SK-N-SH treated with all-trans-retinoic acid at 6 μM for 48 hours (cell line): ENCODE measurements around the gene PTPN18.

Experiments
- ATAC-seq: fragments of 200-7000 bp; cut with Tn5 transposase; 3 replicates; pipeline ENCODE4 v1.9.1; 2020; ENCODE audit warnings: mild to moderate bottlenecking, moderate library complexity
- ARNTL ChIP-seq: fragments of 450-650 bp; formaldehyde crosslinking; IDR thresholded peaks from 2 replicates; pipeline ENCODE4 v1.5.0; 2020; ENCODE audit warnings: low read depth, mild to moderate bottlenecking, moderate library complexity, borderline replicate concordance
- CSDC2 ChIP-seq: fragments of 250-450 bp; sonication (Bioruptor Pico); IDR thresholded peaks from 2 replicates; pipeline ENCODE4 v1.5.0; 2020; ENCODE audit warnings: mild to moderate bottlenecking, moderate library complexity
- ESRRG ChIP-seq: fragments of 250-450 bp; sonication (Bioruptor Pico); IDR thresholded peaks from 2 replicates; pipeline ENCODE4 v1.6.1; 2021; ENCODE audit warnings: mild to moderate bottlenecking
- ISL1 ChIP-seq: fragments of 250-450 bp; sonication (Bioruptor Pico); IDR thresholded peaks from 2 replicates; pipeline ENCODE4 v2.1.2; 2022; ENCODE audit warnings: mild to moderate bottlenecking, moderate library complexity
- OSR1 ChIP-seq: fragments of 250-450 bp; sonication (Bioruptor Pico); IDR thresholded peaks from 2 replicates; pipeline ENCODE4 v1.8.0; 2022; ENCODE audit warnings: moderate library complexity, mild to moderate bottlenecking, inconsistent platforms
- PPARA ChIP-seq: fragments of 250-450 bp; sonication (Bioruptor Pico); IDR thresholded peaks from 2 replicates; pipeline ENCODE4 v1.5.0; 2020; ENCODE audit warnings: mild to moderate bottlenecking, borderline replicate concordance
- SNAI2 ChIP-seq: fragments of 250-450 bp; sonication (Bioruptor Pico); IDR thresholded peaks from 2 replicates; pipeline ENCODE4 v1.5.0; 2020; ENCODE audit warnings: mild to moderate bottlenecking, moderate library complexity
- TCF4 ChIP-seq: fragments of 250-450 bp; sonication (Bioruptor Pico); IDR thresholded peaks from 2 replicates; pipeline ENCODE4 v1.8.0; 2021; ENCODE audit warnings: mild to moderate bottlenecking, moderate library complexity, borderline replicate concordance
- TOX ChIP-seq: fragments of 250-450 bp; sonication (Bioruptor Pico); IDR thresholded peaks from 2 replicates; pipeline ENCODE4 v1.8.0; 2021; ENCODE audit warnings: mild to moderate bottlenecking, moderate library complexity, borderline replicate concordance
- ZC3H10 ChIP-seq: fragments of 250-450 bp; sonication (Bioruptor Pico); IDR thresholded peaks from 2 replicates; pipeline ENCODE4 v1.5.1; 2021; ENCODE audit warnings: mild to moderate bottlenecking, moderate library complexity
- ZFP3 ChIP-seq: fragments of 250-450 bp; sonication (Bioruptor Pico); IDR thresholded peaks from 2 replicates; pipeline ENCODE4 v1.5.0; 2020; ENCODE audit warnings: mild to moderate bottlenecking, moderate library complexity
- ZFP30 ChIP-seq: fragments of 450-650 bp; formaldehyde crosslinking; IDR thresholded peaks from 2 replicates; pipeline ENCODE4 v1.5.0; 2022; ENCODE audit warnings: mild to moderate bottlenecking, moderate library complexity
- ZNF565 ChIP-seq: fragments of 450-650 bp; formaldehyde crosslinking; conservative IDR thresholded peaks from 2 replicates; pipeline ENCODE4 v1.5.0; 2020; ENCODE audit warnings: low read depth, mild to moderate bottlenecking, moderate library complexity
- ZNF70 ChIP-seq: fragments of 450-650 bp; formaldehyde crosslinking; IDR thresholded peaks from 2 replicates; pipeline ENCODE4 v1.5.0; 2020; ENCODE audit warnings: mild to moderate bottlenecking, moderate library complexity
- ZNF8 ChIP-seq: fragments of 450-650 bp; formaldehyde crosslinking; IDR thresholded peaks from 2 replicates; pipeline ENCODE4 v1.5.0; 2020; ENCODE audit warnings: mild to moderate bottlenecking, moderate library complexity
- TF ChIP-seq, protein P1 (sequence below): fragments of 250-450 bp; sonication (Bioruptor Pico); IDR thresholded peaks from 2 replicates; pipeline ENCODE4 v1.8.0; 2020; ENCODE audit warnings: mild to moderate bottlenecking, moderate library complexity, borderline replicate concordance
- TF ChIP-seq, protein P2 (sequence below): fragments of 250-450 bp; sonication (Bioruptor Pico); IDR thresholded peaks from 2 replicates; pipeline ENCODE4 v1.5.1; 2021; ENCODE audit warnings: mild to moderate bottlenecking, moderate library complexity
- TF ChIP-seq, protein P3 (sequence below): fragments of 250-450 bp; sonication (Bioruptor Pico); IDR thresholded peaks from 2 replicates; pipeline ENCODE4 v1.5.0; 2020; ENCODE audit warnings: mild to moderate bottlenecking, moderate library complexity
- TF ChIP-seq, protein P4 (sequence below): fragments of 250-450 bp; sonication (Bioruptor Pico); IDR thresholded peaks from 2 replicates; pipeline ENCODE4 v1.8.0; 2021; ENCODE audit warnings: low read depth, mild to moderate bottlenecking, moderate library complexity, borderline replicate concordance

The PTPN18 gene

DNA sequence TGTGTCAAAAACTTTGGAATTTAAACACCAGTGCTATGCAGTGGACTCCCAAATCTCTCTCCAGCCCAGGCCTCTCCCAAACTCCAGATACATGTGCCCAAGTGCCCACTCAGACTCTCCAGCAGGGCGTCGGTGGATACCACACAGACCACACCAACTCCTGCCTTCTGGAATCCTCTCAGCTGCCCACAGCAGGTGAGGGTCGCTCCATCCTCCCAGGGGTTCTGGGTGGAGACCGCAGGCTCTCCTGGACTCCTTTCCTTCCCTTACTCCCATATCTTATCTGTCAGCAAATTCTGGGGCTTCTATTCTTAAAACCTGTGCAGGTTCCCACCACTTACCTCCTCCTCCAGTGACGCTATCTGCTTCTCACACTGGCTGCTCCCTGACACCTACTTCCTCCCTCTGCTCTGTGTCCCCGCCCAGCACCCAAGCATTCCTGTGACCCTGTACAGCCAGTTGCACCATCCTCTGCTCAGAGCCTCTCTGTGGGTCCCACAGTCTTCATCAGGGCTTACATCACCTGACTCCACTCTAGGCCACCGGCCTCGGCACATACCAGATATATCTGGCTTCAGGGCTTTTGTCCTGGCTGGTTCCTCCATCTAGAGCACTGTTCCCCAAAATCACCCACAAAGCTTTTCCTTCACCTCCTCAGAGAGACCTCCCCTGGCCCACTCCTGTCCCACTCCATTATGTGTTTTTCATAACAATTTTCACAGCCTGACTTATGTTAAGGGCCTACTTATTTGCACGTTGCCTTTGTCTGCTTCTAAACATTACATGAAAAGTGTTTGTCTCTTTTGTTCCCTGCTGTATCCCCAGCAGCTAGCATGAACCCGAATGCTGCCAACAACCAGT lies 15.7 kb upstream of the PTPN18 start:
- ATAC-seq, result no peak
- TF ChIP-seq ZNF565 (CRISPR knock-in tag) (no peak), ZNF70 (no peak), ZNF8 (CRISPR knock-in tag) (no peak), TOX (CRISPR knock-in tag) (no peak), ISL1 (no peak), ZFP30 (no peak)
- TF ChIP-seq, protein P1, sequence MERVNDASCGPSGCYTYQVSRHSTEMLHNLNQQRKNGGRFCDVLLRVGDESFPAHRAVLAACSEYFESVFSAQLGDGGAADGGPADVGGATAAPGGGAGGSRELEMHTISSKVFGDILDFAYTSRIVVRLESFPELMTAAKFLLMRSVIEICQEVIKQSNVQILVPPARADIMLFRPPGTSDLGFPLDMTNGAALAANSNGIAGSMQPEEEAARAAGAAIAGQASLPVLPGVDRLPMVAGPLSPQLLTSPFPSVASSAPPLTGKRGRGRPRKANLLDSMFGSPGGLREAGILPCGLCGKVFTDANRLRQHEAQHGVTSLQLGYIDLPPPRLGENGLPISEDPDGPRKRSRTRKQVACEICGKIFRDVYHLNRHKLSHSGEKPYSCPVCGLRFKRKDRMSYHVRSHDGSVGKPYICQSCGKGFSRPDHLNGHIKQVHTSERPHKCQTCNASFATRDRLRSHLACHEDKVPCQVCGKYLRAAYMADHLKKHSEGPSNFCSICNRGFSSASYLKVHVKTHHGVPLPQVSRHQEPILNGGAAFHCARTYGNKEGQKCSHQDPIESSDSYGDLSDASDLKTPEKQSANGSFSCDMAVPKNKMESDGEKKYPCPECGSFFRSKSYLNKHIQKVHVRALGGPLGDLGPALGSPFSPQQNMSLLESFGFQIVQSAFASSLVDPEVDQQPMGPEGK (CRISPR knock-in tag), result no peak

DNA sequence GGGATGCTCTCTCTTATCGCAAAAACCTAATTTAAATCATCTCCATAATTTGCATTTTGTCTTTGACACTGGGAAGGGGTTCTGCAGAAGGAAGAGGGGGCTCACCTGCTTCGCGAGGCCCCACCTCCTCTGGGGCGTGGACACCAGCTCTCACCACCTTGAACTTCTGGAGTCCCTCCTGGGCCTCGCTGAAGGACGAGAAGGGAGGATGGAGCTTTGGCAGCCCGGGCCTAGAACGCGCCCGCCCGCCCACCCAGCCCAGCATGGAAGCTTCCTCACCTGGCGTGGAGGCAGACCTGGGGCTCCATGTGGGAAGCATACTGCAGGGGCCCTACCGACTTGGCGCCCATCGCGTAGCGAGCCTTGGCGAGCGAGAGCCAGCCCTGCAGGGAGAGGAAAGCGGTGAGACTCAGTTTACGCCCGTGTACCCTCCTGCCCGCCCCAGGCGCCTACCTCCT lies 14.3 kb upstream of the PTPN18 start:
- TF ChIP-seq PPARA, result no peak
- no peak for TF ChIP-seq ZFP30
- TF ChIP-seq, protein P1 (CRISPR knock-in tag), result no peak
- TF ChIP-seq TCF4, result no peak
- peak; percentile 3 for ATAC-seq

DNA sequence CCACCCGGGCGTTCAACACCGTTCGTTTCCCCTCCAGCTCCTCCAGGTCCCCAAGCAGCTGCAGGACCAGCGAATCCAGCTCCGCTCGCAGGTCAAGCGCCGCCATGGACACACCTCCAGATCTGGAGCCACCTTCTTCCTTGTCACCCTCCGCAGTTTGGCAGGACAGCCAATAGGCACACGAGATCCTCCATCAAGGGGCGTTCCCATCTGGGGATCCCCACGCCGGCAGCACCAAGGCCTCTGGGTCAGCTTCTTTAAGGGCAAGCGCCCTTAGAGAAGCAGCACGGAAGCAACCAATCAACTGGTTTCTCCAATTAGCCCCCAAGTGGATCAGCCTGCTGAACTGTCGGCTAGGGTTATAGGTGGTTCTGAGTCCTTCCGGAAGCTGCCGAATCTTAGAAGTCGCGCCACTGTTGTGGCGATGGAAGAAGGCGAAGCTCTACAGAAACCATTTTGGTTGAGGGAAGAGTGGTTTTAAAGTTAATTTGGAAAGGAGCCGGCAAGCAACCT lies 13.8 kb upstream of the PTPN18 start:
- no peak for TF ChIP-seq ESRRG
- TF ChIP-seq, protein P1 (CRISPR knock-in tag), result no peak
- TF ChIP-seq, protein P2, sequence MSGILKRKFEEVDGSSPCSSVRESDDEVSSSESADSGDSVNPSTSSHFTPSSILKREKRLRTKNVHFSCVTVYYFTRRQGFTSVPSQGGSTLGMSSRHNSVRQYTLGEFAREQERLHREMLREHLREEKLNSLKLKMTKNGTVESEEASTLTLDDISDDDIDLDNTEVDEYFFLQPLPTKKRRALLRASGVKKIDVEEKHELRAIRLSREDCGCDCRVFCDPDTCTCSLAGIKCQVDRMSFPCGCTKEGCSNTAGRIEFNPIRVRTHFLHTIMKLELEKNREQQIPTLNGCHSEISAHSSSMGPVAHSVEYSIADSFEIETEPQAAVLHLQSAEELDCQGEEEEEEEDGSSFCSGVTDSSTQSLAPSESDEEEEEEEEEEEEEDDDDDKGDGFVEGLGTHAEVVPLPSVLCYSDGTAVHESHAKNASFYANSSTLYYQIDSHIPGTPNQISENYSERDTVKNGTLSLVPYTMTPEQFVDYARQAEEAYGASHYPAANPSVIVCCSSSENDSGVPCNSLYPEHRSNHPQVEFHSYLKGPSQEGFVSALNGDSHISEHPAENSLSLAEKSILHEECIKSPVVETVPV, result no peak
- TF ChIP-seq, protein P3, sequence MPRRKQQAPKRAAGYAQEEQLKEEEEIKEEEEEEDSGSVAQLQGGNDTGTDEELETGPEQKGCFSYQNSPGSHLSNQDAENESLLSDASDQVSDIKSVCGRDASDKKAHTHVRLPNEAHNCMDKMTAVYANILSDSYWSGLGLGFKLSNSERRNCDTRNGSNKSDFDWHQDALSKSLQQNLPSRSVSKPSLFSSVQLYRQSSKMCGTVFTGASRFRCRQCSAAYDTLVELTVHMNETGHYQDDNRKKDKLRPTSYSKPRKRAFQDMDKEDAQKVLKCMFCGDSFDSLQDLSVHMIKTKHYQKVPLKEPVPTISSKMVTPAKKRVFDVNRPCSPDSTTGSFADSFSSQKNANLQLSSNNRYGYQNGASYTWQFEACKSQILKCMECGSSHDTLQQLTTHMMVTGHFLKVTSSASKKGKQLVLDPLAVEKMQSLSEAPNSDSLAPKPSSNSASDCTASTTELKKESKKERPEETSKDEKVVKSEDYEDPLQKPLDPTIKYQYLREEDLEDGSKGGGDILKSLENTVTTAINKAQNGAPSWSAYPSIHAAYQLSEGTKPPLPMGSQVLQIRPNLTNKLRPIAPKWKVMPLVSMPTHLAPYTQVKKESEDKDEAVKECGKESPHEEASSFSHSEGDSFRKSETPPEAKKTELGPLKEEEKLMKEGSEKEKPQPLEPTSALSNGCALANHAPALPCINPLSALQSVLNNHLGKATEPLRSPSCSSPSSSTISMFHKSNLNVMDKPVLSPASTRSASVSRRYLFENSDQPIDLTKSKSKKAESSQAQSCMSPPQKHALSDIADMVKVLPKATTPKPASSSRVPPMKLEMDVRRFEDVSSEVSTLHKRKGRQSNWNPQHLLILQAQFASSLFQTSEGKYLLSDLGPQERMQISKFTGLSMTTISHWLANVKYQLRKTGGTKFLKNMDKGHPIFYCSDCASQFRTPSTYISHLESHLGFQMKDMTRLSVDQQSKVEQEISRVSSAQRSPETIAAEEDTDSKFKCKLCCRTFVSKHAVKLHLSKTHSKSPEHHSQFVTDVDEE (CRISPR knock-in tag), result no peak
- no peak for TF ChIP-seq OSR1 (CRISPR knock-in tag)
- no peak for TF ChIP-seq ARNTL (CRISPR knock-in tag)
- TF ChIP-seq ZNF8 (CRISPR knock-in tag), result no peak
- TF ChIP-seq ISL1, result no peak
- TF ChIP-seq ZFP3 (CRISPR knock-in tag), result no peak
- TF ChIP-seq ZC3H10, result no peak
- TF ChIP-seq TCF4, result no peak
- no peak for TF ChIP-seq ZNF70
- TF ChIP-seq ZNF565 (CRISPR knock-in tag), result no peak
- TF ChIP-seq, protein P4, sequence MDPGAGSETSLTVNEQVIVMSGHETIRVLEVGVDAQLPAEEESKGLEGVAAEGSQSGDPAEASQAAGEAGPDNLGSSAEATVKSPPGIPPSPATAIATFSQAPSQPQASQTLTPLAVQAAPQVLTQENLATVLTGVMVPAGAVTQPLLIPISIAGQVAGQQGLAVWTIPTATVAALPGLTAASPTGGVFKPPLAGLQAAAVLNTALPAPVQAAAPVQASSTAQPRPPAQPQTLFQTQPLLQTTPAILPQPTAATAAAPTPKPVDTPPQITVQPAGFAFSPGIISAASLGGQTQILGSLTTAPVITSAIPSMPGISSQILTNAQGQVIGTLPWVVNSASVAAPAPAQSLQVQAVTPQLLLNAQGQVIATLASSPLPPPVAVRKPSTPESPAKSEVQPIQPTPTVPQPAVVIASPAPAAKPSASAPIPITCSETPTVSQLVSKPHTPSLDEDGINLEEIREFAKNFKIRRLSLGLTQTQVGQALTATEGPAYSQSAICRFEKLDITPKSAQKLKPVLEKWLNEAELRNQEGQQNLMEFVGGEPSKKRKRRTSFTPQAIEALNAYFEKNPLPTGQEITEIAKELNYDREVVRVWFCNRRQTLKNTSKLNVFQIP (CRISPR knock-in tag), result no peak
- TF ChIP-seq CSDC2 (CRISPR knock-in tag), result no peak
- TF ChIP-seq SNAI2 (CRISPR knock-in tag), result no peak
- ATAC-seq, result peak; percentile 86
